Neural progenitor cell (in vitro differentiated cells): ENCODE measurements around the gene SPEF1.

Experiments
- CTCF ChIP-seq: fragments of 200-600 bp; sonication (generic); IDR thresholded peaks from 2 replicates; pipeline ENCODE4 v1.5.1; 2017; ENCODE audit warnings: antibody characterized with exemption, mild to moderate bottlenecking
- EZH2 ChIP-seq: fragments of 200-600 bp; sonication (generic); IDR thresholded peaks from 2 replicates; pipeline ENCODE4 v1.6.1; 2017; ENCODE audit warnings: antibody characterized with exemption, mild to moderate bottlenecking, moderate library complexity
- EZH2phosphoT487 ChIP-seq: fragments of 200-600 bp; sonication (generic); IDR thresholded peaks from 2 replicates; pipeline ENCODE4 v1.6.1; 2017; ENCODE audit warnings: antibody characterized with exemption

GRCh38 chr20:3743251-3743650, 38.0 kb downstream of the SPEF1 start:
- TF ChIP-seq CTCF (no peak), EZH2phosphoT487 (no peak), EZH2 (no peak)
